IPS-18a (cell line): Measurements from ENCODE around the gene SLC25A21.
"Not testable (repeated sequence)": the region's sequence is repeated elsewhere in the genome, so short reads cannot be mapped to it uniquely, and the experiment has no call there.

Source experiments
- H3K27ac ChIP-seq: one replicate; pipeline ENCODE4 v1.5.1; 2013; ENCODE audit warnings: low read length
- H3K27me3 ChIP-seq: one replicate; pipeline ENCODE4 v1.6.1; 2013; ENCODE audit warnings: mild to moderate bottlenecking, low read length; ENCODE audit not compliant: control insufficient read depth, insufficient read depth
- H3K36me3 ChIP-seq: one replicate; pipeline ENCODE4 v1.6.1; 2013; ENCODE audit warnings: low read depth, low read length; ENCODE audit not compliant: control insufficient read depth
- H3K4me1 ChIP-seq: one replicate; pipeline ENCODE4 v1.6.1; 2013; ENCODE audit warnings: low read depth, low read length; ENCODE audit not compliant: control insufficient read depth
- H3K4me3 ChIP-seq: one replicate; pipeline ENCODE4 v1.5.1; 2013; ENCODE audit warnings: low read length
- H3K9ac ChIP-seq: one replicate; pipeline ENCODE4 v1.6.1; 2013; ENCODE audit warnings: mild to moderate bottlenecking, low read length, moderate library complexity
- H3K9me3 ChIP-seq: one replicate; pipeline ENCODE4 v1.6.1; 2013; ENCODE audit warnings: low read depth, low read length; ENCODE audit not compliant: control insufficient read depth

The SLC25A21 gene

GRCh38 chr14:36996133-36996856 is 176.1 kb downstream of the SLC25A21 start:
- Histone ChIP-seq H3K4me1 (peaks cover 2% of the 10 kb centered on the region), H3K4me3 (no peak overlapping the region), H3K9ac (no peak overlapping the region), H3K9me3 (no peaks in the 10 kb centered on the region), H3K27ac (no peak overlapping the region), H3K27me3 (no peaks in the 10 kb centered on the region), H3K36me3 (no peaks in the 10 kb centered on the region)

GRCh38 chr14:36989806-36990205 is 182.6 kb downstream of the SLC25A21 start:
- Histone ChIP-seq H3K27ac (no peak overlapping the region), H3K4me1 (peaks cover 2% of the 10 kb centered on the region), H3K9ac (no peak overlapping the region), H3K36me3 (no peaks in the 10 kb centered on the region), H3K9me3 (no peaks in the 10 kb centered on the region), H3K4me3 (no peak overlapping the region), H3K27me3 (no peaks in the 10 kb centered on the region)

DNA sequence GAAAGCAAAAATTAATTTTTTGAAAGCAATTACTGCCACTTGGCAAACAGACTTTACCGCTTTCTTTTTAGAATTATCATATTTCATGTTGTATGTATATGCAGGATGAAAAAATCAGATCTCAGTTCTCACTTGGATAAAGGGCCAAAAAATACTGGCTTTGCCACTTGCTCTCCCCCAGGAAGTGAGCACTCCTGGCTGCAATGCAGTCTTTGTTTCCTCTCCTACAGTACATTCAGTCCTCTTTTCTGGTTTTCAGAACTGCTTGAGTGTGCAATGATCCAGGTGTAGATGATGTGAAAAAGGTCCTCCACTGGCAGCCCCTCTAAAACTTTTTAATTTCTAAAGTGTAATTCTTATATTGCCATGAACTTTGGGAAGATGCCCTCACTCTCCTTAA is 183.4 kb downstream of the SLC25A21 start:
- Histone ChIP-seq H3K27ac (no peak overlapping the region), H3K9me3 (no peaks in the 10 kb centered on the region), H3K4me1 (no peaks in the 10 kb centered on the region), H3K27me3 (no peaks in the 10 kb centered on the region), H3K9ac (no peak overlapping the region), H3K4me3 (no peak overlapping the region), H3K36me3 (no peaks in the 10 kb centered on the region)

DNA sequence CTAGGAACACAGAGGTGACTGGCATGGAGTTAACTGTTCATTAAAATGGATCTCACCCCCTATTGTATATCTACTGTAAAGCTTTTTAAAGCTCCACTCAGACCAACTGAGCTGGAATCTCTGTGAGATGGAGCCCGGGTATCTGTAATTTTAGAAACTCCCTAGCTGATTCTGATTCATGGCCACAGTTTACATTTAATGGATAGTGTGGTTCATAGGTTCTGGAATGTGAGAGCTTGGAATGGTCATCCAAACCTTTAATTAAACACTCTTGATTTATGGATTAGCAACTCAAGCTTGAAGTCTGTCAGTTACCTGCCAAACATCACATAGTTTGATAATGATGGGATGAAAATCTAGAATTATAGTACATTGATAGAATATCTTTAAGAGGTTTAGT is 183.8 kb downstream of the SLC25A21 start:
- Histone ChIP-seq H3K36me3 (no peaks in the 10 kb centered on the region), H3K27ac (no peak overlapping the region), H3K4me3 (no peak overlapping the region), H3K27me3 (no peaks in the 10 kb centered on the region), H3K9me3 (no peaks in the 10 kb centered on the region), H3K9ac (no peak overlapping the region), H3K4me1 (no peaks in the 10 kb centered on the region)

- H3K4me3 ChIP-seq: no peak overlapping the region
- no peaks in the 10 kb centered on the region for H3K9me3 ChIP-seq
- H3K27ac ChIP-seq: no peak overlapping the region
- H3K9ac ChIP-seq: no peak overlapping the region
- H3K27me3 ChIP-seq: no peaks in the 10 kb centered on the region
- H3K4me1 ChIP-seq: no peaks in the 10 kb centered on the region
- H3K36me3 ChIP-seq: no peaks in the 10 kb centered on the region
These were observed 186.0 kb downstream of the SLC25A21 start for GRCh38 chr14:36986407-36986806.

DNA sequence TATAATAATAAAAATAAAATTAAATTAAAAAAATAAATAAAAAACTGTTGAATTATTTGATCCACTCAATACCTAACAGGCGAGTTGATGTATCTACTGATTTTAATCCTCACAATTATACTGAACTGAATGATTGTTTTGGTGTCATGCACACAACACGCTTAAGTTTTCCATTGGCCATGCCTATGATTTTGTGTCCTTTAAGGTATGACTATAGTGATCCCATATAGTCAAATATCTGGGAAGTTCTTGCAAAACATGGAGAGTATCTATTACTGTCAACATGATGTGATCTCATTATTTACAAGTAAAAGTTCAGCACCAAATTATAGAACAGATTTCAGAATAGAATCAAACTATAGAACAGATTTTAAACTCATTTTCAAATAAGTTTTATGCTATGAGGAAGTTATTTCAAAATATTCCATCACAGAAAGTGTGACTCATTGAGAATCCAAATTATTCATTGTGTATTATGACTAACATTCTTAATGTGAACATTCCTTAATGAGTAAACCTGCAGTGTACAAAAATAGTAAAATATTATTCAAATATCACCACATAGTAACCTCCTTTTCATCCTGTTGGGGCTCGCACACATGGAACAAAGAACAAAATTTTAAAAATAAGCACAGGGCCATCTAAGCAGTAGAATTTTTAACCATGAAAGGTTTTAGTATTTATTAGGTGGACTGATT is 190.4 kb downstream of the SLC25A21 start:
- no peak overlapping the region for H3K9ac ChIP-seq
- H3K27me3 ChIP-seq: no peaks in the 10 kb centered on the region
- H3K4me1 ChIP-seq: no peaks in the 10 kb centered on the region
- H3K9me3 ChIP-seq: no peaks in the 10 kb centered on the region
- no peak overlapping the region for H3K27ac ChIP-seq
- H3K4me3 ChIP-seq: no peak overlapping the region
- no peaks in the 10 kb centered on the region for H3K36me3 ChIP-seq

DNA sequence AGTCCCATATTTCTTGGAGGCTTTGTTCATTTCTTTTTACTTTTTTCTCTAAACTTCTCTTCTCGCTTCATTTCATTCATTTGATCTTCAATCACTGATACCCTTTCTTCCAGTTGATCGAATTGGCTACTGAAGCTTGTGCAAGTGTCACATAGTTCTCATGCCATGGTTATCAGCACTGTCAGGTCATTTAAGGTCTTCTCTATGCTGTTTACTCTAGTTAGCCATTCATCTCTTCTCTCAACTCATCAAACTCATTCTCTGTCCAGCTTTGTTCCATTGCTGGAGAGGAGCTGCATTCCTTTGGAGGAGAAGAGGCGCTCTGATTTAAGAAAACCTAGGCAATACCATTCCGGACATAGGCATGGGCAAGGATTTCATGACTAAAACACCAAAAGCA is 192.0 kb downstream of the SLC25A21 start:
- not testable (repeated sequence) for H3K36me3 ChIP-seq, H3K27me3 ChIP-seq, H3K4me1 ChIP-seq, H3K9me3 ChIP-seq, H3K4me3 ChIP-seq, H3K27ac ChIP-seq, H3K9ac ChIP-seq

GRCh38 chr14:36979863-36980262 is 192.5 kb downstream of the SLC25A21 start:
- H3K36me3 ChIP-seq: no peaks in the 10 kb centered on the region
- no peak overlapping the region for H3K9ac ChIP-seq
- no peak overlapping the region for H3K27ac ChIP-seq
- no peak overlapping the region for H3K4me3 ChIP-seq
- H3K4me1 ChIP-seq: no peaks in the 10 kb centered on the region
- H3K27me3 ChIP-seq: no peaks in the 10 kb centered on the region
- H3K9me3 ChIP-seq: no peaks in the 10 kb centered on the region

GRCh38 chr14:36976571-36977023 is 195.8 kb downstream of the SLC25A21 start:
- Histone ChIP-seq H3K9me3 (no peaks in the 10 kb centered on the region), H3K9ac (no peak overlapping the region), H3K27me3 (no peaks in the 10 kb centered on the region), H3K4me3 (no peak overlapping the region), H3K36me3 (no peaks in the 10 kb centered on the region), H3K4me1 (no peaks in the 10 kb centered on the region), H3K27ac (no peak overlapping the region)

- no peak overlapping the region for H3K27ac ChIP-seq
- no peaks in the 10 kb centered on the region for H3K36me3 ChIP-seq
- no peaks in the 10 kb centered on the region for H3K9me3 ChIP-seq
- no peaks in the 10 kb centered on the region for H3K27me3 ChIP-seq
- H3K4me3 ChIP-seq: no peak overlapping the region
- H3K4me1 ChIP-seq: no peaks in the 10 kb centered on the region
- no peak overlapping the region for H3K9ac ChIP-seq
These were observed 196.6 kb downstream of the SLC25A21 start for GRCh38 chr14:36975834-36976233.

- H3K9me3 ChIP-seq: no peaks in the 10 kb centered on the region
- no peak overlapping the region for H3K4me3 ChIP-seq
- no peak overlapping the region for H3K9ac ChIP-seq
- no peaks in the 10 kb centered on the region for H3K36me3 ChIP-seq
- H3K4me1 ChIP-seq: no peaks in the 10 kb centered on the region
- H3K27me3 ChIP-seq: no peaks in the 10 kb centered on the region
- H3K27ac ChIP-seq: no peak overlapping the region
These were observed 197.4 kb downstream of the SLC25A21 start for GRCh38 chr14:36974985-36975384.
